Cardiac muscle cell (in vitro differentiated cells and primary cell): ENCODE measurements around the gene CD226. TPM values are rescaled to one million over a fixed set of nuclear protein-coding genes. Genes with fewer than 3 reads are reported as not detected.
"Not testable (repeated sequence)": the region's sequence is repeated elsewhere in the genome, so short reads cannot be mapped to it uniquely, and the experiment has no call there.

ENCODE experiments used
- DNase-seq, 2 donors: peaks; one replicate each; pipeline versions ENCODE4 v3.0.0 to v3.0.0-alpha.2; 2010 to 2017; ENCODE audit warnings: low read depth in 1 of 2, low spot score in 1 of 2
- H3K27ac ChIP-seq: fragments of 200-600 bp; sonication (generic); 2 replicates; pipeline ENCODE4 v1.5.1; 2016
- H3K27me3 ChIP-seq: fragments of 200-600 bp; sonication (generic); 2 replicates; pipeline ENCODE4 v1.6.0; 2016; ENCODE audit warnings: control low read depth
- H3K36me3 ChIP-seq: fragments of 200-600 bp; sonication (generic); 2 replicates; pipeline ENCODE4 v1.5.1; 2016; ENCODE audit warnings: control low read depth
- H3K4me1 ChIP-seq: fragments of 200-600 bp; sonication (generic); 2 replicates; pipeline ENCODE4 v1.8.1; 2017; ENCODE audit warnings: low read depth, mild to moderate bottlenecking, mixed run types
- H3K4me3 ChIP-seq: fragments of 200-600 bp; sonication (generic); 2 replicates; pipeline ENCODE4 v1.5.1; 2016; ENCODE audit warnings: mild to moderate bottlenecking
- H3K9me3 ChIP-seq: fragments of 200-600 bp; sonication (generic); 2 replicates; pipeline ENCODE4 v1.5.1; 2017; ENCODE audit warnings: low read depth, mild to moderate bottlenecking, control low read depth
- polyA plus RNA-seq: library from polyadenylated mRNA; unstranded; fragments of >200 nt; fragmentation: Nextera tagmentation; extraction: Ambion mirVana; gene quantifications from 2 replicates; pipeline ENCODE4 v1.2.1, GENCODE V29; 2016
- total RNA-seq: library from RNA; depleted of rRNA; stranded (reverse); fragments of >200 nt; gene quantifications from 2 replicates; pipeline ENCODE4 v1.2.3, GENCODE V29; 2016
- TF ChIP-seq, protein P1 (sequence below): IDR thresholded peaks from 2 replicates; pipeline ENCODE4 v1.5.1; 2012; ENCODE audit warnings: low read depth, mild to moderate bottlenecking, low read length

CD226 gene
- total and polyA plus RNA-seq, 2 experiments from 2014 or later: 0.71 TPM; not detected in 1

DNA sequence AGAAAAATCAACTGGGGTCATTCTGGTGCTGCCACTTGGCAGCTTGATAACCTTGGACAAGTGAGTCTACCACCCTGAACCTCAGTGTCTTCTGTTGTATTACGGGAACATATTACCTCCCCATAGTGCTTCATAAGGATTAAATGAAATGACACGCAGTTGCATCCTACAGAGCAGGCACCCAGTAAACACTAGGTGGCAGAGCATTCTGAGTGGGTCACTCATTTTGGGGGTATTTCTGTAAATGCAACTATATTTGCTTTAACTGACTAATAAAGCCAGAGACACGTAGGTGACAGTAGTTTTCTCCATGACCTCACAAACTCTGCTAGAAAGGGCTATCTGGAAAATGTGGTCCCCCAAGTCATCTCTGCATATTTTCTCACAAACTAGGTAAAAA is 4.7 kb downstream of the CD226 start:
- TF ChIP-seq, protein P1, sequence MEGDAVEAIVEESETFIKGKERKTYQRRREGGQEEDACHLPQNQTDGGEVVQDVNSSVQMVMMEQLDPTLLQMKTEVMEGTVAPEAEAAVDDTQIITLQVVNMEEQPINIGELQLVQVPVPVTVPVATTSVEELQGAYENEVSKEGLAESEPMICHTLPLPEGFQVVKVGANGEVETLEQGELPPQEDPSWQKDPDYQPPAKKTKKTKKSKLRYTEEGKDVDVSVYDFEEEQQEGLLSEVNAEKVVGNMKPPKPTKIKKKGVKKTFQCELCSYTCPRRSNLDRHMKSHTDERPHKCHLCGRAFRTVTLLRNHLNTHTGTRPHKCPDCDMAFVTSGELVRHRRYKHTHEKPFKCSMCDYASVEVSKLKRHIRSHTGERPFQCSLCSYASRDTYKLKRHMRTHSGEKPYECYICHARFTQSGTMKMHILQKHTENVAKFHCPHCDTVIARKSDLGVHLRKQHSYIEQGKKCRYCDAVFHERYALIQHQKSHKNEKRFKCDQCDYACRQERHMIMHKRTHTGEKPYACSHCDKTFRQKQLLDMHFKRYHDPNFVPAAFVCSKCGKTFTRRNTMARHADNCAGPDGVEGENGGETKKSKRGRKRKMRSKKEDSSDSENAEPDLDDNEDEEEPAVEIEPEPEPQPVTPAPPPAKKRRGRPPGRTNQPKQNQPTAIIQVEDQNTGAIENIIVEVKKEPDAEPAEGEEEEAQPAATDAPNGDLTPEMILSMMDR: peak; percentile 15

DNA sequence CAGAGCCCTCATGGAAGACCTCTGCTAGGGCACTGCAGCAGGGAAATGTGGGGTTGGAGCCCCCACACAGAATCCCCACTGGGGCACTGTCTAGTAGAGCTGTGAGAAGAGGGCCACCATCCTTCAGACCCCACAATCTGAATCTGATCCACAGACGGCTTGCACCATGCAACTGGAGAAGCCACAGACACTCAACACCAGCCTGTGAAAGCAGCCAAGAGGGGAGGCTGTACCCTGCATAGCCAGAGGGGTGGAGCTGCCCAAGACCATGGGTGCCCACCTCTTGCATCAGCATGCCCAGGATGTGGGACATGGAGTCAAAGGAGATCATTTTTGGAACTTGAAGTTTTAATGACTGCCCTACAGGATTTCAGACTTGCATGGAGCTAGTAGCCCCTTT is 6.5 kb downstream of the CD226 start:
- Histone ChIP-seq H3K4me3 (no peak overlapping the region), H3K36me3 (no peaks in the 10 kb centered on the region), H3K9me3 (no peaks in the 10 kb centered on the region), H3K4me1 (no peaks in the 10 kb centered on the region), H3K27me3 (no peaks in the 10 kb centered on the region), H3K27ac (no peak overlapping the region)
- no peak for DNase-seq
- TF ChIP-seq, protein P1: no peak

More for the DNA sequence above, 4.7 kb downstream of the CD226 start:
- Histone ChIP-seq H3K36me3 (no peaks in the 10 kb centered on the region), H3K27ac (no peak overlapping the region), H3K9me3 (no peaks in the 10 kb centered on the region), H3K4me3 (no peak overlapping the region), H3K4me1 (no peaks in the 10 kb centered on the region), H3K27me3 (no peaks in the 10 kb centered on the region)
- no peak for DNase-seq

DNA sequence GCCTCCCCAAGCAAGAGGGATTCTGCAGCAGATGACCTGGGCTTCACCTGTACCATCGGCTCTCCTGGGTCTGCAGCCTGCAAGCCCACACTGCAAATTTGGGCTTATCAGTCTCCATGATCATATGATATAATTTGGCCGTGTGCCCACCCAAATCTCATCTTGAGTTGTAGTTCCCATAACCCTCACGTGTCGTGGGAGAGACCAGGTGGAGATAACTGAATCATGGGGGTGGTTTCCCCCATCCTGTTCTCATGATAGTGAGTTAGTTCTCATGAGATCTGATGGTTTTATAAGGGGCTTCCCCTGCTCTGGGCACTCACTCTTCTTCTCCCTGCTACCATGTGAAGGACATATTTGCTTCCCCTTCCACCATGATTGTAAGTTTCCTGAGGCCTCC is 7.9 kb downstream of the CD226 start:
- not testable (repeated sequence) for DNase-seq, H3K4me3 ChIP-seq, H3K4me1 ChIP-seq

DNA sequence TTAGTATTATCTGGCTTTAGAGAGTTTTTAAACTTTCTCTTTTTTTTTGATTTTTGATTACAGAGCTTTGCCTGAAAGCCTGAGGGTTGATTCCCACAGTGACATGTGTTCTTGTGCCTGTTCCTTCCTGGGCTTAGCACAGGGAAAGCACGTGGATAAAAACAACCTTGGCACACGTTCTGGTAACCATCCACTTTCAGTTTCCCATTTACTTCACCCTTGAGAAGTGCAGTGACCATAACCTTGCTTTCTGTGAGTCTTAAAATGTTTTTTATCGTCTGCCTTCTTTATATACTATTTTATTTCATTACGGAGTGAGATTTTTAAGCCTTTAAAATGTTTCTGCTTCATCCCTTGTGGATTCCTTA is 11.5 kb downstream of the CD226 start:
- peaks cover 7% of the 10 kb centered on the region for H3K4me1 ChIP-seq
- TF ChIP-seq, protein P1: no peak
- H3K36me3 ChIP-seq: no peaks in the 10 kb centered on the region
- no peak overlapping the region for H3K27ac ChIP-seq
- no peaks in the 10 kb centered on the region for H3K27me3 ChIP-seq
- no peak overlapping the region for H3K4me3 ChIP-seq
- DNase-seq: peak in 1 of 2 donors; percentile 11
- H3K9me3 ChIP-seq: no peaks in the 10 kb centered on the region

More for the DNA sequence above, 7.9 kb downstream of the CD226 start:
- not testable (repeated sequence) for H3K27me3 ChIP-seq, H3K27ac ChIP-seq, H3K36me3 ChIP-seq, H3K9me3 ChIP-seq

DNA sequence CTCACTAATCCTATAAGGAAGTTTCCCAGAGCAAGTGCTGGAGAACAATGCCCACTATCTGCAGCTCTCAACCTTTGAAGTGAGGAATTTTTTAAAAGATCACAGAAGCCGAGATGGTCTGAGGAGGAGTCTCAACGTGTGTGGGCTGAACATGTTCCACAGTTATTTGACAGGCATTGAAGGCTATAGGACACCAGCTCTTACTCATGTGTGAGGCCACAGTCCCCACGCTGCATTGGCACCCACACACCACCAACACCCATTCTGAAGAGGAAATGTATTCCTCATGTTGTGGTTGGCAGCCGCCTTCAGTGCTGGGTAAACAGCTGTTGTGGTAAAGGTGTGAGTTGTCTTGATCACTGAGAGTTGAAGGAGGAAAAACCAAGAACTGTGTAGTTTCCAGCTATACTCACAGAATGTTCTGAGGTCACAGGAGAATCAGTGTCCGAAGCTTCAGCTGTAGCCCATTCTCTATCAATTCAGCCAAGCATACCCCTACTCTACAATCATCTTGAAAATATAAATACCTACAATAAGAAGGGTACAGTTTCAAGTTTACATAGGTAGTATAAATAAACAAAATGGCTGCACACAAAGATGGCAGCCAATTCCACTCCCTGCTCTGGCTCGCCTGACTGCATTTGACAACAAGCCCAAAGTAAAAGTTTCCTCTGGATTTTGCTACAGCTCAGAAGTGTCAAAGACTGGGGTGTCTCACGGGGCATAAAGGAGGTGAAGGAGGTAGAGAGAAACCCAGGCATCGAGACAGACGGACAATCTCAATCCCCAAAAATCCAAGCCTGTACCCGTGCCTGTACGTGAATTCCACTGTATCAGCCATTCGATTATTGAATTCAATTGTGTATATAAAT is 12.1 kb downstream of the CD226 start:
- peak in 1 of 2 donors; percentile 33 for DNase-seq
- TF ChIP-seq, protein P1: no peak

DNA sequence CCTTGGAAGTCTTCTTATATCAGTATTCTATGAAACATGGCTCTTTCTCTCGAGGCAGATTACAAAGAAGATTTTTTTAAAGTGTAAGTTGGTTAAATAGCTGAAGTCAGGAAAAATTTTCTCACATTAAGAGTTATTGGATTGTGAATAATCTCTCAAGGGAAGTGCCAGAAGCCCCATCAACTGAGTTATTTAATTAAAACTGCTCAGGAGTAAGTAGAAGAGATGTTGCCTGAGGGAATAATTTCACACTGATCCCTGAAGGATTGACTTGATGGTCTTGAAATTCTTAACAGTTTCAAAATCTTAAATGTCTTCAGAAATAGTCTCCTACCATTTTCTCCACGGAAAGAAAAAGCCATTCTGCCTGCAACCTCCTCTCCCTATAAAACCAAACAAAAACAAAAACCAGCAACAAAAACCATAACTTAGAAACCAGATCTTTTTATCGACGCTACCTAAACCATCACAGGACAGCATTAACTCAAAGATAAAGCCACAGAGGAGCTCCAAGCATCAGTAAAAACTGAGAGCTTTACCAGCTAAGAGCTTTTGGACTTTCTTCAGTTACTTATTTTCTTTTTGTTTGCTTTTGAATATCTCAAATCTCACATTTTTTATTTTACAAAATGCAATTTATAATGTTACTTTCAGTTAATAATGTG is 12.9 kb downstream of the CD226 start:
- Histone ChIP-seq H3K4me1 (peaks cover 7% of the 10 kb centered on the region), H3K27me3 (no peaks in the 10 kb centered on the region), H3K36me3 (no peaks in the 10 kb centered on the region), H3K4me3 (no peak overlapping the region), H3K27ac (no peak overlapping the region), H3K9me3 (no peaks in the 10 kb centered on the region)
- no peak for DNase-seq
- TF ChIP-seq, protein P1: no peak

More for the DNA sequence above, 12.1 kb downstream of the CD226 start:
- Histone ChIP-seq H3K4me1 (peaks cover 7% of the 10 kb centered on the region), H3K27me3 (no peaks in the 10 kb centered on the region), H3K4me3 (no peak overlapping the region), H3K27ac (no peak overlapping the region), H3K9me3 (no peaks in the 10 kb centered on the region), H3K36me3 (no peaks in the 10 kb centered on the region)
